ENCODE measurements around the gene TBX10. TPM values are rescaled to one million over a fixed set of nuclear protein-coding genes. Genes with fewer than 3 reads are reported as not detected.

The TBX10 gene
- total RNA-seq, 1 experiment from 2014 or later = not detected

GRCh38 chr11:67666303-67666645 is 26.7 kb upstream of the TBX10 start:
- no peak overlapping the region for H3K9ac ChIP-seq (ENCODE audit: extremely low read depth, insufficient read length, low read length)
- no peak overlapping the region for H4K8ac ChIP-seq (replicated peaks; ENCODE audit: insufficient read length, low read depth, low read length)
- H3K18ac ChIP-seq (ENCODE audit: insufficient read length, low read depth, low read length) = no peak overlapping the region
- H4K20me1 ChIP-seq (ENCODE audit: control insufficient read depth, insufficient read depth, insufficient read length) = no peaks in the 10 kb centered on the region
- H3K9me3 ChIP-seq (ENCODE audit: control insufficient read depth, low read depth, low read length) = no peaks in the 10 kb centered on the region
- H3K79me1 ChIP-seq (ENCODE audit: insufficient read depth, low read depth, low read length, poor library complexity, severe bottlenecking) = no peaks in the 10 kb centered on the region
- Mint-ChIP-seq H3K27ac (no peak overlapping the region), H3K9me3 (no peaks in the 10 kb centered on the region), H3K27me3 (ENCODE audit: low read depth) (peaks cover 7% of the 10 kb centered on the region), H3K36me3 (ENCODE audit: insufficient read depth in 1 of 3, low read depth in 3 of 3) (no peaks in the 10 kb centered on the region), H3K4me3 (no peak overlapping the region), H3K4me1 (no peaks in the 10 kb centered on the region)
- no peaks in the 10 kb centered on the region for H3K79me2 ChIP-seq (ENCODE audit: insufficient read depth, low read length)
- WGBS (ENCODE audit: extremely low coverage, insufficient read length, low lambda C conversion rate) = no CpG with 5 or more reads among the region's 11 CpGs
- no peak overlapping the region for H2BK12ac ChIP-seq (ENCODE audit: insufficient read length, low read depth, low read length)
- no peak overlapping the region for H3K23ac ChIP-seq (ENCODE audit: insufficient read length, low read depth, low read length)
- DNase-seq = no peak
- H3K56ac ChIP-seq (ENCODE audit: insufficient read length, low read depth, low read length) = no peak overlapping the region
- no peaks in the 10 kb centered on the region for H3K27me3 ChIP-seq (ENCODE audit: insufficient read depth, low read length)
- no peak overlapping the region for H2AFZ ChIP-seq (ENCODE audit: low read length)
- H3K4ac ChIP-seq (ENCODE audit: low read depth, low read length) = no peak overlapping the region
- H2BK15ac ChIP-seq (ENCODE audit: low read depth, low read length) = no peak overlapping the region
- TF ChIP-seq CTCF (conservative IDR thresholded peaks at IDR 0.05) = no peak
- H3T11ph ChIP-seq (ENCODE audit: low read length) = no peak overlapping the region
- H4K91ac ChIP-seq (ENCODE audit: insufficient read length, low read depth, low read length) = no peak overlapping the region
- H3K23me2 ChIP-seq (ENCODE audit: insufficient read length, low read depth, low read length, poor library complexity, severe bottlenecking) = no peaks in the 10 kb centered on the region
- H2BK20ac ChIP-seq (ENCODE audit: low read depth, low read length, poor library complexity, severe bottlenecking) = no peak overlapping the region
- H4K5ac ChIP-seq (ENCODE audit: insufficient read length, low read depth, low read length) = no peak overlapping the region
- no peak overlapping the region for H3K14ac ChIP-seq (ENCODE audit: insufficient read depth, low read length)
- H3K4me2 ChIP-seq (ENCODE audit: insufficient read depth, insufficient read length, low read length) = no peak overlapping the region
- H3K4me1 ChIP-seq (ENCODE audit: insufficient read depth, low read length) = no peaks in the 10 kb centered on the region
- H2AK5ac ChIP-seq (ENCODE audit: insufficient read length, low read length) = no peak overlapping the region
- no peak overlapping the region for H2BK120ac ChIP-seq (ENCODE audit: low read depth, low read length, poor library complexity, severe bottlenecking)
- no peak overlapping the region for H2BK5ac ChIP-seq (ENCODE audit: insufficient read length, low read length)
- no peak overlapping the region for H3K27ac ChIP-seq (ENCODE audit: insufficient read length, low read depth, low read length)

Measured in H9 (cell line).